Daoy (cell line): ENCODE data around the gene SFI1. TPM values are rescaled to one million over a fixed set of nuclear protein-coding genes. Genes with fewer than 3 reads are reported as not detected.
"Not testable (repeated sequence)": the region's sequence is repeated elsewhere in the genome, so short reads cannot be mapped to it uniquely, and the experiment has no call there.

Source experiments
- DNase-seq: peaks from one replicate; pipeline ENCODE4 v3.0.0-alpha.2; 2015; ENCODE audit warnings: low read depth
- total RNA-seq: library from RNA; depleted of rRNA; stranded (reverse); fragments of >200 nt; shearing (Covaris generic); gene quantifications from 2 replicates; pipeline ENCODE4 v1.2.3, GENCODE V29; 2014

Gene SFI1
- total RNA-seq, 1 experiment from 2014 or later, result 4.5 TPM

- no peak for DNase-seq
Measured at GRCh38 chr22:31586137-31586920, 90.0 kb downstream of the SFI1 start.

GRCh38 chr22:31588970-31589675, 92.8 kb downstream of the SFI1 start:
- no peak for DNase-seq

- DNase-seq, result not testable (repeated sequence)
Measured at GRCh38 chr22:31590161-31590560, 93.8 kb downstream of the SFI1 start.

GRCh38 chr22:31595271-31595670, 98.9 kb downstream of the SFI1 start:
- no peak for DNase-seq

- peak; percentile 55 for DNase-seq
Measured at GRCh38 chr22:31602259-31602952, 106.1 kb downstream of the SFI1 start.

- DNase-seq, result no peak
Measured at GRCh38 chr22:31603081-31603525, 106.8 kb downstream of the SFI1 start.

- no peak for DNase-seq
Measured at GRCh38 chr22:31603574-31603973, 107.2 kb downstream of the SFI1 start.

GRCh38 chr22:31604137-31604705, 107.9 kb downstream of the SFI1 start:
- DNase-seq, result no peak

GRCh38 chr22:31604746-31605705, 108.7 kb downstream of the SFI1 start:
- DNase-seq, result no peak

- no peak for DNase-seq
Measured at GRCh38 chr22:31605851-31606585, 109.7 kb downstream of the SFI1 start.

GRCh38 chr22:31607696-31608095, 111.4 kb downstream of the SFI1 start:
- DNase-seq, result no peak

GRCh38 chr22:31609716-31610115, 113.4 kb downstream of the SFI1 start:
- no peak for DNase-seq

GRCh38 chr22:31610611-31611010, 114.3 kb downstream of the SFI1 start:
- DNase-seq, result no peak

- DNase-seq, result no peak
Measured at GRCh38 chr22:31611061-31611760, 114.9 kb downstream of the SFI1 start.

- no peak for DNase-seq
Measured at GRCh38 chr22:31612891-31613285, 116.6 kb downstream of the SFI1 start.

GRCh38 chr22:31613286-31613903, 117.1 kb downstream of the SFI1 start:
- DNase-seq, result no peak

GRCh38 chr22:31613904-31614296, 117.6 kb downstream of the SFI1 start:
- no peak for DNase-seq

GRCh38 chr22:31614781-31615490, 118.6 kb downstream of the SFI1 start:
- DNase-seq, result no peak

GRCh38 chr22:31615491-31615860, 119.1 kb downstream of the SFI1 start:
- DNase-seq, result no peak
